Right lobe of liver (tissue), 6 donors: ENCODE results near the gene GOLGA1. TPM values are rescaled to one million over a fixed set of nuclear protein-coding genes. Genes with fewer than 3 reads are reported as not detected.
"Not testable (repeated sequence)": the region's sequence is repeated elsewhere in the genome, so short reads cannot be mapped to it uniquely, and the experiment has no call there.

Experiments used
- ATAC-seq, 4 donors: fragments of 200-7000 bp; cut with Tn5 transposase; one replicate each; pipeline ENCODE4 v1.9.1; 2020; ENCODE audit warnings: mild to moderate bottlenecking in 4 of 4, moderate library complexity in 4 of 4
- DNase-seq, 3 donors: peaks; one replicate each; pipeline ENCODE4 v3.0.0-alpha.2; 2020
- H3K27ac ChIP-seq, 3 donors: fragments of 200-600 bp; one replicate each; pipeline ENCODE4 v1.8.0; 2022
- H3K27me3 ChIP-seq, 2 donors: fragments of 200-600 bp; one replicate each; pipeline ENCODE4 v1.8.0; 2022
- H3K36me3 ChIP-seq, 4 donors: fragments of 200-600 bp; sonication (generic) in 1 of 4; one replicate each; pipeline versions ENCODE4 v1.5.1 to v1.8.0; 2017 to 2022; ENCODE audit warnings: control low read depth in 1 of 4
- H3K4me1 ChIP-seq, 4 donors: fragments of 200-600 bp; sonication (generic) in 1 of 4; one replicate each; pipeline versions ENCODE4 v1.5.1 to v1.8.0; 2017 to 2022; ENCODE audit warnings: control low read depth in 1 of 4
- H3K4me3 ChIP-seq, 3 donors: fragments of 200-600 bp; one replicate each; pipeline ENCODE4 v1.8.0; 2022
- H3K9me3 ChIP-seq, 4 donors: fragments of 200-600 bp; sonication (generic) in 1 of 4; one replicate each; pipeline versions ENCODE4 v1.5.1 to v1.8.0; 2017 to 2022; ENCODE audit warnings: control low read depth in 1 of 4
- POLR2A ChIP-seq: fragments of 450-650 bp; IDR thresholded peaks from one replicate; pipeline ENCODE4 v1.6.1; 2017; ENCODE audit warnings: antibody characterized with exemption, mild to moderate bottlenecking
- WGBS: methylation state at CpG from one replicate; pipeline ENCODE4 v1.1.6; 2018; ENCODE audit warnings: low coverage, low lambda C conversion rate; ENCODE audit not compliant: insufficient coverage; ENCODE audit errors: missing lambda C conversion rate; 5-methylcytosine and 5-hydroxymethylcytosine counted together
- intact Hi-C, 2 donors: fragments of 100-400 bp; cut with DNase I; formaldehyde crosslinking; loops; one replicate each; pipeline versions ENCODE4 v1.11.2 to v1.14.1; 2022
- total RNA-seq, 6 experiments: library from RNA; depleted of rRNA in 2 of 6; stranded (reverse); fragments of >200 nt in 2 of 6; fragmentation: NEBNext Ultra II Directional in 3 of 6; extraction: Animal tissue kit (Norgen Biotek cat#: 25700) in 3 of 6; gene quantifications; one replicate each; pipeline versions ENCODE4 v1.1.0 to v1.2.4, GENCODE V29; 2016 to 2023
- TF ChIP-seq, protein P1 (sequence below), 4 donors: fragments of 200-600 bp in 3 of 4; fragments of 450-650 bp in 1 of 4; IDR thresholded peaks; one replicate each; pipeline versions ENCODE4 v1.5.1 to v1.8.0; 2016 to 2022; ENCODE audit warnings: antibody characterized with exemption in 4 of 4, mild to moderate bottlenecking in 2 of 4
- donor health status: DM: no; HTN: yes; CAD: no.
- donor health status: DM: no; HTN: no; CAD: no.
- donor health status: DM: no; HTN: no; CAD: no.
- donor health status: DM: no; HTN: yes; CAD: no.
- donor health status: DM: no; HTN: yes; CAD: no.

Gene GOLGA1
- total RNA-seq, 6 experiments from 2014 or later: 10.2 to 16.2 (median 12.5) TPM

DNA sequence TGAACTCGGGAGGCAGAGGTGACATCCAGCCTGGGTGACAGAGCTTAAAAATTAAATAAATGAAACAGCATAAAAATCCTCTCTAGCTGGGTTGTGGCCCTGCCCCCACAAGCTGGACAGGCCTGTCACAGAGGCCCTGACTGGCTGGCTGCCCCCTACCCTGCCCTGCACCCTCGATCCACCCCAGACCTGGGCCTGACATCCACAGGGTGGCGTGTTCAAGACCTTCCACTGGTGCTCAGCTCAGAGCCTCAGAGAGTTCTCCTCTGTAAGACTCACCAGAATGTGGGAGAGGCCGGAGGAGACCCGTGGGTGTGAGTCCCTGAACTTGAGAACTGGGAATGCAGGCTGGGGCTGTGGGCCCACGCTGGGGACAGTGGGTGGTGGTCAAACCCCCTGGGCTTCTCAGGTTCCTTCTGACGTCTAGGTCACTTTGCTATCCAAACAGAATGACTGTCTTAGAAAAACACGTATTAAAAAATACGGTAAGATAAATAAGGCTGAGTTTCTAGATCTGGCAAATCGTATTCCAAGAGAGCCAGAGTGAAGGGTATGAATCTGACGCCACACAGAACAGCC lies 97.3 kb downstream of the GOLGA1 start:
- DNase-seq: no peak
- Histone ChIP-seq H3K36me3 (no peaks in the 10 kb centered on the region), H3K27ac (no peak overlapping the region), H3K4me3 (no peak overlapping the region), H3K27me3 (no peaks in the 10 kb centered on the region), H3K9me3 (no peaks in the 10 kb centered on the region), H3K4me1 (no peaks in the 10 kb centered on the region)
- WGBS: 75% methylated on average over 6 of the region's 11 CpGs
- TF ChIP-seq, protein P1, sequence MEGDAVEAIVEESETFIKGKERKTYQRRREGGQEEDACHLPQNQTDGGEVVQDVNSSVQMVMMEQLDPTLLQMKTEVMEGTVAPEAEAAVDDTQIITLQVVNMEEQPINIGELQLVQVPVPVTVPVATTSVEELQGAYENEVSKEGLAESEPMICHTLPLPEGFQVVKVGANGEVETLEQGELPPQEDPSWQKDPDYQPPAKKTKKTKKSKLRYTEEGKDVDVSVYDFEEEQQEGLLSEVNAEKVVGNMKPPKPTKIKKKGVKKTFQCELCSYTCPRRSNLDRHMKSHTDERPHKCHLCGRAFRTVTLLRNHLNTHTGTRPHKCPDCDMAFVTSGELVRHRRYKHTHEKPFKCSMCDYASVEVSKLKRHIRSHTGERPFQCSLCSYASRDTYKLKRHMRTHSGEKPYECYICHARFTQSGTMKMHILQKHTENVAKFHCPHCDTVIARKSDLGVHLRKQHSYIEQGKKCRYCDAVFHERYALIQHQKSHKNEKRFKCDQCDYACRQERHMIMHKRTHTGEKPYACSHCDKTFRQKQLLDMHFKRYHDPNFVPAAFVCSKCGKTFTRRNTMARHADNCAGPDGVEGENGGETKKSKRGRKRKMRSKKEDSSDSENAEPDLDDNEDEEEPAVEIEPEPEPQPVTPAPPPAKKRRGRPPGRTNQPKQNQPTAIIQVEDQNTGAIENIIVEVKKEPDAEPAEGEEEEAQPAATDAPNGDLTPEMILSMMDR (IDR thresholded peaks at IDR 0.05): no peak
- no peak for TF ChIP-seq POLR2A
- peak in 1 of 4 donors; percentile 28 for ATAC-seq
- intact Hi-C loops: no loop called here

DNA sequence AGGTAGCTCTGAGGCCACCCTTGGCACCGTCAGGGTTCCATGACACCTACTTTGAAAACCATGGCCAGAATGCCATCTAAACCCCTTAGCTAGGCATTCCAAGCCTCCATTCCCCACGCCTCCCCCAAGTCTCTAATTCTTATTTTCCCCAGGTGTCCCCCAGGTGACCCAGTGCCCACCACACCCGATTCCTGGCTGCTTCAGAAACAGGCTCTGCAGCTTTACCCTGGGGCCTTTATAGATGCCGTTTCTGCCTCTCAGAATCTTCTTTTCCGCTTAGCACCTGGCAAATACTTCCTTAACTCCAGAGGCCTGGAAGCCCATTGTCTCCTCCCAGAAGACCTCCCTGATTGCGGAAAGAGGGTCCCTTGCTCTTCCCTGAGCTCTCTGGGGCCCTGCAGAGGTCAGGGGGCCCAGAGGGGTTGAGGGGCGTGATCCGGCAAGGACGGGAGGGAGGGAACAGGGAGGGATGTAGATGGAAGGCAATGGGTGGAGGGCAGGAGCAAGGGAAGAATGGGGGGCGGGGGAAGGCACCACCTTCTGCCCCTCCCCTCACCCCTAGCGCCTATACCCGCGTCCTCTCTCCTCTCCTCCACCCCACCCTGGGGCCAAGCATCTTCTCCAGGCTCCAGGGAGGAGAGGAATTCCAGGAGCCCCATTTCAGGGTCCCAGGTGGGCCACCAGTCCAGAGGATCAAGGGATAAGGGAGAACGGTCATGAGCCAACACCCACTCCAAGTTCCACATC lies 99.6 kb downstream of the GOLGA1 start:
- Histone ChIP-seq H3K27ac (no peak overlapping the region), H3K4me1 (no peaks in the 10 kb centered on the region), H3K4me3 (no peak overlapping the region), H3K9me3 (no peaks in the 10 kb centered on the region), H3K36me3 (no peaks in the 10 kb centered on the region), H3K27me3 (no peaks in the 10 kb centered on the region)
- 82% methylated on average over 9 of the region's 14 CpGs for WGBS
- TF ChIP-seq POLR2A: no peak
- TF ChIP-seq, protein P1 (IDR thresholded peaks at IDR 0.05): no peak
- DNase-seq: no peak
- intact Hi-C loops: no loop called here
- no peak for ATAC-seq

DNA sequence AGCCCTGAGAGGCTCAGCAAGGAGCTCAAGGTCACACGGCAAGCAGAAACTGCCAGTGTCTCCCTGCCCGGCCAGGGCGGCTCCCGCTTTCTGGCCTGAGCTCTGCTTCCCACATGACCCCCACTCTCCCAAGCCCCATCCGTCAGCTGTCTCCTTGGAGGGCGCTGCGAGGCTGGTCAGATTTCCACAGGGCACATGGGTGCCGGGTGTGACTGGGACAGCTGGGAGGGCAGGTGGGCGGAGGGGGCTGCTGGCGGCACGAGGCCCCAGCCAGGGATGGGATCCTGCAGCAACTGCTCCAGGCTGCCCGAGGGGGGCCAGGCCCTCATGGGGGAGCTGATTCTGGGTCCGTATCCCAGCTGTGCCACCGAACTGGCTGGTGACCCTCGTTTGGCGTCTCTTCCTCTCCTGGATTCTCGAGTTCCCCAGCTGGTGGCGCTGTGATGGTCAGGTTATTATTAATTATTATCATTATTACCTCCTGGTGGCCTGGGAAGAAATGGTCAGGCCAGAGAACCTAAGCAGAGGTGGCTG lies 100.5 kb downstream of the GOLGA1 start:
- intact Hi-C loops: no loop called here
- H3K4me1 ChIP-seq: no peaks in the 10 kb centered on the region
- H3K4me3 ChIP-seq: no peak overlapping the region
- ATAC-seq (peak in 1 of 4 donors; percentile 25), DNase-seq (no peak)
- H3K9me3 ChIP-seq: no peaks in the 10 kb centered on the region
- TF ChIP-seq, protein P1 (IDR thresholded peaks at IDR 0.05): peak in 1 of 4 donors; percentile 10
- no peak for TF ChIP-seq POLR2A
- no peaks in the 10 kb centered on the region for H3K36me3 ChIP-seq
- no peak overlapping the region for H3K27ac ChIP-seq
- no peaks in the 10 kb centered on the region for H3K27me3 ChIP-seq
- WGBS: 76% methylated on average over 5 of the region's 18 CpGs

DNA sequence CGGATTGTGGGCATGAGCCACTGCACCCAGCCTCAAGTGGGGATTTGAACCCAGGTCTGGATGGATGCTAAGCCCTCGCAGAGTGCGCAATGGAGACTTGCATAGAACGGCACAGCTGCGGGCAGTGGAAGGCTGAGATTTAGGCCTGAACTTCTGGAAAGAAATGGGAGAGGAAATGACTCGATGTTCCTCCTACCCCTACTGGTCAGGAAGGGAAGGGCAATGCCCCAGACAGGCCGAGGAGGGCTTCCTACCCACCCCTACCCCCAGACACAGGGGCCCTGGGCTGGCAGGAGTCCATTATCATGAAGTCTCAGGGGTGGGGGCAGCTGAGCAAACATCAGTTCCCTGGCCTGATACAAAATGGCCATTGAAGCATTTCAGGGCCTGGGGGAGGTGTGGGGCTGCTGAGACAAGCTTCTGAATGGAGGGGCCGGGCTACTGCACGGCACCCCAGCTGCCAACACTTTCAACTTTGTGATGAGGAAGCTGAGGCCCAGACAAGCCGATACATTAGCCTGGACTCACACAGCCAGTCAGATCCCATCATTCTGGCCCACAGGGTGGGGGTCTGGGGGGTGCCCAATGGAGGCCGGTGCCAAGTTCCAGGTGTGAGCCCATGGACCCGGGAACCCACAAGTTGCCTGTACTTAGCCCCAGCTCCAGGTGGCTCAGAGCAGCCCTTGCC lies 101.1 kb downstream of the GOLGA1 start:
- no peak for TF ChIP-seq POLR2A
- TF ChIP-seq, protein P1 (IDR thresholded peaks at IDR 0.05): peak; percentile 11 to 29 (median 24)
- Histone ChIP-seq H3K4me3 (no peak overlapping the region), H3K9me3 (no peaks in the 10 kb centered on the region), H3K27ac (no peak overlapping the region), H3K4me1 (no peaks in the 10 kb centered on the region), H3K27me3 (no peaks in the 10 kb centered on the region), H3K36me3 (no peaks in the 10 kb centered on the region)
- DNase-seq: no peak
- peak in 2 of 4 donors; percentile 10 to 30 for ATAC-seq
- WGBS: 52% methylated on average over 6 of the region's 12 CpGs
- intact Hi-C loops: no loop called here

DNA sequence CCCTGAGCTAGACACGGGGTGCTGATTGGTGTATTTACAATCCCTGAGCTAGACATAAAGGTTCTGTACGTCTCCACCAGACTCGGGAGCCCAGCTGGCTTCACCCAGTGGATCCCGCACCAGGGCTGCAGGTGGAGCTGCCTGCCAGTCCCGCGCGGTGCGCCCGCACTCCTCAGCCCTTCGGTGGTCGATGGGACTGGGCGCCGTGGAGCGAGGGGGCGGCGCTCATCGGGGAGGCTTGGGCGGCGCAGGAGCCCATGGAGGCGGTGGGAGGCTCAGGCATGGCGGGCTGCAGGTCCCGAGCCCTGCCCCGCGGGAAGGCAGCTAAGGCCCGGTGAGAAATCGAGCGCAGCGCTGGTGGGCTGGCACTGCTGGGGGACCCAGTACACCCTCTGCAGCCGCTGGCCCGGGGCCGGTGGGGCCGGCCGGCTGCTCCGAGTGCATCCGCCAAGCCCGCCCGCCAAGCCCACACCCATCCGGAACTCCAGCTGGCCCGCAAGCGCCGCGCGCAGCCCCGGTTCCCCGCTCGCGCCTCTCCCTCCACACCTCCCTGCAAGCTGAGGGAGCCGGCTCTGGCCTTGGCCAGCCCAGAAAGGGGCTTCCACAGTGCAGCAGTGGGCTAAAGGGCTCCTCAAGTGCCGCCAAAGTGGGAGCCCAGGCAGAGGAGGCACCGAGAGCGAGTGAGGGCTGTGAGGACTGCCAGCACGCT lies 102.2 kb downstream of the GOLGA1 start:
- H3K36me3 ChIP-seq, H3K4me1 ChIP-seq, DNase-seq, ATAC-seq, H3K27ac ChIP-seq, H3K9me3 ChIP-seq, intact Hi-C loops, H3K27me3 ChIP-seq, H3K4me3 ChIP-seq: not testable (repeated sequence)
- WGBS: no CpG with 5 or more reads among the region's 52 CpGs

DNA sequence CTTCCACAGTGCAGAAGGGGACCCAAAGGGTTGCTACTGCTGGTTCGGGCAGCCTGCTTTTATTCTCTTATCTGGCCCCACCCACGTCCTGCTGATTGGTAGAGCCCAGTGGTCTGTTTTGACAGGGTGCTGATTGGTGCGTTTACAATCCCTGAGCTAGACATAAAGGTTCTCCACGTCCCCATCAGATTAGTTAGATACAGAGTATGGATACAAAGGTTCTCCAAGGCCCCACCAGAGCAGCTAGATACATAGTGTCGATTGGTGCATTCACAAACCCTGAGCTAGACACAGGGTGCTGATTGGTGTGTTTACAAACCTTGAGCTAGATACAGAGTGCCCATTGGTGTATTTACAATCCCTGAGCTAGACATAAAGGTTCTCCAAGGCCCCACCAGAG lies 102.8 kb downstream of the GOLGA1 start:
- ATAC-seq, H3K36me3 ChIP-seq, intact Hi-C loops, H3K4me1 ChIP-seq, H3K27ac ChIP-seq, H3K4me3 ChIP-seq, H3K9me3 ChIP-seq, DNase-seq, H3K27me3 ChIP-seq: not testable (repeated sequence)
- WGBS: 82% methylated on average over 3 of the region's 5 CpGs
